ENCODE results near the gene RIOK3.

GRCh38 chr18:23504720-23505119, 51.6 kb downstream of the RIOK3 start:
- TF ChIP-seq CTCF (conservative IDR thresholded peaks at IDR 0.05; ENCODE audit: low read depth, low read length) (no peak), EZH2 (IDR thresholded peaks at IDR 0.05; ENCODE audit: borderline replicate concordance, low read depth, low read length, poor library complexity, severe bottlenecking) (no peak)

Data from A673 (cell line).